Pulmonary artery endothelial cell (primary cell): ENCODE results near the gene CENPN. TPM values are rescaled to one million over a fixed set of nuclear protein-coding genes. Genes with fewer than 3 reads are reported as not detected.

Source experiments
- DNase-seq: peaks from one replicate; pipeline ENCODE4 v3.0.0-alpha.2; 2011; ENCODE audit warnings: low read depth, low spot score
- total RNA-seq: library from RNA; depleted of rRNA; stranded (reverse); fragments of >200 nt; gene quantifications from 2 replicates; pipeline ENCODE4 v1.2.3, GENCODE V29; 2014

CENPN gene
- total RNA-seq, 1 donor from 2014 or later = 43.7 TPM

DNA sequence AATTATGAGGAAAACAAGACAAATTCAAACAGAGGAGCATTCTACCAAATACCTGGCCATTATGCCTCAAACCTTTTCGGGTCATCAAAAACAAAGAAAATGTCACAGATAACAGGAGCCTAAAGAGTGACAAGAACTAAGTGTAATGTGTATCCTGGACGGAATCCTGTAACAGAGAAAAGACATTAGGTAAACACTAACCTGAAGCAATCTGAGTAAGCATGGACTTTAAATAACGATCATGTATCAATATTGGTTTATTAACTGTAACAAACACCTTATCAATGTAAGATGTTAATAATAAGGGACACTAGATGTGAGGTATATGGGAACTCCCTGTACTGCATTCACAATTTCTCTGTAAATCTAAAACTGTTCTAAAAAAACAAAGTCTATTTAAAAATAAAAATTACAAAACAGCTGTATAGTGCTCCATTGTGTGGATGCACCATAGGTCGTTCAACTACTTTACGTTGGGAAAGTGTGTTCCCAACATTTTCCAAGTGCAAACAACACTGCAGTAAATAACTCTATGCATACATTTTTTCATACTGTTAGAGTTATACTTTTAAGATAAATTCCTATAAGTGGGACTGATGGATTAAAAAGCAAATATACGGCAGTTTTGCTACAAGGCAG, 15.1 kb upstream of the CENPN start:
- no peak for DNase-seq

DNA sequence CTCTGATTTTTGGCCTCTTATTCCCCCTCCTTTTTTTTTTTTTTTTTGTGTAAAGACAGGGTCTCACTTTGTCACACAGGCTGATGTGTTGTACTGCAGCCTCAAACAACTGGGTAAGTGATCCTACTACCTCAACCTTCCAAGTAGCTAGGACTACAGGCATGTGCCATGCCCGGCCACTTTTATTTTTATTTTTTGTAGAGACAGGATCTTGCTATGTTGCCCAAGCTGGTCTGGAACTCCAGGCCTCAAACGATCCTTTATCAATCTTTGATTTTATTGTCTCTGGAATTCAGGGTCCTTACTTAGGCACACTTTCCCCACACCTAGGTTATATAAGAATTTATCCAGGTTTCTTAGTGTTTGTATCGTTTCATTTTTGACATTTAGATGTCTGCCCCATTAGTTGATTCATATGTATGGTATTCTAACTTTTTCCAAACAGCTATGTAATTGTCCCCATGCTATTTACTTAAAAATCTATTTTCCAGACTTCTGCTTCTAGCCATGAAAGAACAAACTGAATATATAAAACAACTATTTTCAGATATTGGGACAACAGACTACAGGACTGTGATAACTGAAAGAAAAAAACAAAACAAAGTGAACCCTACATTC, 14.2 kb upstream of the CENPN start:
- no peak for DNase-seq

DNA sequence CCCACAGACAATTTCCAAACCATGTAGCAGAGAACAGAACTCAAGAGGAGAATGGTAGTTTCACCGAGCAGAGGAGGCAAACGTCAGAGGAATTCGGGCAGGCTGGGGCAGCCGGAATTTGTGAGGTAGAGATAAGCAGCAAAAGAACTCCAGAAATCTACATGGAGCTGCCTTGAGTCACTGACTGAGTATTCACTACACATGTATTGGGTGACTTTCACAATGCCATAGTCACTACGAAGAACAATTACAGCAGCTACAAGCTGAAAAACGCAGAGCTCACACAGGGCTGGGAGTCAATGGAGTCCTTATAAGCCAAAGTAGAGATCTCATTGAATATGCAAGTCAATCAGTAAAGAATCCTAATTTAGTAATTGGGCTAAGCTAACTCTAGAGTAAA, 13.7 kb upstream of the CENPN start:
- peak; percentile 74 for DNase-seq

DNA sequence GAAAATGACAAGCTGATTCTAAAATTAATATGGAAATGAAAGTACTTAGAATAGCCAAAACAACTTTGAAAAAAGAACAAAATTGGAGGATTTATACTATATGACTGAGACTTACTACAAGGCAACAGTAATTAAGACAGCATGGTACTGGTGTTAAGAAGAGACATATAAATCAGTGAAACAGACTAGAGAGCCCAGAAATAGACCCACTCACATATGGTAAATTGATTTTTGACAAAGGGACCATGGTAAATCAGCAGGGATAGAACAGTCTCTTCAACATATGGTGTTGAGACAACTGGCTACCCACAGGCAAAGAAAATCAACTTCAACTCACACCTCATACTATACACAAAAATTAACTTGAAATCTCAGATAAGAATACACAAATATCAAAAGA, 13.2 kb upstream of the CENPN start:
- DNase-seq = no peak

DNA sequence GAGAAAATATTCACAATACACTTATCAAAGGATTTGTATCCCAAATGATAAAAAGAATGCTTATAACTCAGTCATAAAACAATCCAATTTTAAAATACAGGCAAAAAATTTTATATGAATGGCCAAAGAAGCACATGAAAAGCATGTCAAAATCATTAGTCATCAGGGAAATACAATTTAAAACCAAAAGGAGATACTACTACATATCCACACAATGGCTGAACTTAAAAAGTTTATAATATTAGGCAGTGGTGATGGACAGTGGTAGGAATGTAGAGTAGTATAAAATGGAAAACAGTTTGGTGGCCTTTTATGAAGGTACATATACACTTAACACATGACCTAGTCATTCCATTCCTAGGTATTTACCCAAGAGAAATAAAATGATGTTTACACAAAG, 12.6 kb upstream of the CENPN start:
- no peak for DNase-seq

DNA sequence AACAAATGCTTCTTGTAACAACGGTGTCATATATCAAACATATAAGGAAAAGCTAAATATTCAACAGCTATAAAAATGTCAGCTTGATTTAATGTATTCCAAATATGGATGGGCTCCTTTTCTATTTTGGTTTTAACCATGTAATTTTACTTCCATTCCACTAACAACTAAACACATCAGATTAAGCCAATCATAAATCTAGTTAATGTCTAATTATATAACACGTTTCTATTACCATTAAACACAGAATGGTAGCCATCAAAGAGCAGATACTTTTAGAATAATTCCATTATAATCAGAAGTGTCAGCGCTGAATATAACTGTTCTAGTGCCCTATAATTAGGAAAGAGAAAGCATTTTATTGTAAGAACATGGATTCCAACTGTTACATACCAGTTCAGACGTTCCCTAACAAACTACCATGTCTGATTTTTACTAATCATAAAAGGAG, 10.3 kb upstream of the CENPN start:
- DNase-seq = no peak

DNA sequence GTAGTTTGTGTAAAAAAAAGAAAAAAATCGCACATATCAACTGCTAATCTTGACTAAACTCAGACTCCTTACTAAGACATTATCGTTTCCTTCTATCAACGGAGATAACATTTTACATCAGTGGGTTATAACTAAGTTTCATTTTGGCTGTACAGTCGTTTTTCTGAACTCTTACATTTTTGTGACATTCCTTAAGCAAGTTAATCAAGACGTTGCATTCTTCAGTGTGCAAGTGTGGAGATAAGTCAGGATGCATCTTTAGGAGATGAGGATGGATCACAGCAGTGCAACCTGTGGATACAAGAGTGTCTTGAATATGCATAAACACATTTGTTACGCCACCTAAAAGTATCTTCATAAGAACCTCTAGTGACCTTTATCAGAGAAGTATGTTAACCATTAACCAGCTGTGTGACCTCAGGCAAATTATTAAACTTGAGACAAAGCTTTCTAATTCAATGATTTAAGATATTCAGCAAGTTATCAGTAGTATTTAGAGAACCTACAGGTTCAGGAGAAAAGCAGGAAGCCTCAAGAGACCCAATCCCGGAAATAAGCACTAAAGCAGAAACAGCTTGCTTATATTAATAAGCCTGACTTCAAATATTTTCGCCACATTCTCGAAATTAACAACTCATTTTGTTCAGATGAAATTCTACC, 9.7 kb upstream of the CENPN start:
- DNase-seq = no peak

DNA sequence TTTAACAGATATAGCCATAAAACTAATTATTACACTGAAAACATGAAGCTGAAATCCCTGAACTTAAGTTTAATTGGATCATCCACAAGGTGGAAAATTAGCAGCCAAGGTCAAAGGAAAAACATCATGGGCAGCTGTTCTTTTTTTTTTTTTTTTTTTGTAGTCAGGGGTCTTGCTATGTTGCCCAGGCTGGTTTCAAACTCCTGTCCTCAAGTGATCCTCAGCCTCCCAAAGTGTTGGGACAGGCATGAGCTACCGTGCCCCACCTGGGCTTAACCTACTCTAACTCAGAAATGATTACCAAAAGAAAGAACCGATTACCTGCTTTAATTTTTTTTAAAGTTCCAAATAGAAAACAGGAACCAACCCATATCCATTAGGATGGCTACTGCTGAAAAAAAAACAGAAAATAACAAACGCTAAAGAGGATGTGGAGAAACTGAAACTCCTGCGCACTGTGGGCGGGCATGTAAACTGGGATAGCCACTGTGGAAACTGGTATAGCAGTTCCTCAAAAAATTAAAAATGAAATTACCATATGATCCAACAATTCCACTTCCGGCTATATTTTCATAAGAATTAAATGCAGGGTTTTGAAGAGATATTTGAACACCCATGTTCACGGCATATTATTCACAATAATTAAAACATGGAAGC, 8.9 kb upstream of the CENPN start:
- no peak for DNase-seq

DNA sequence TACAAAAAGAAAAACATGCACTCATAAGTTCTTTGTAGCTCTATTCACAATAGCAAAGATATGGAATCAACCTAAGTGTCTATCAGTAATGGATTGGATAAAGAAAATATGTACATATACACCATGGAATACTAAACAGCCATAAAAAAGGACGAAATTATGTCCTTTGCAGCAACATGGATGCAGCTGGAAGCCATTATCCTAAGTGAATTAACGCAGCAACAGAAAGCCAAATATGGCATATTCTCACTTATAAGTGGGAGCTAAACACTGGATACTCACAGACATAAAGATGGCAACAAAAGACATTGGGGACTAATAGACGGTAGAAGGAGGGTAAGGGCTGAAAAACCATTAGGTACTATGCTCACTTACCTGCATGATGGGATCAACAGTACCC, 6.1 kb upstream of the CENPN start:
- no peak for DNase-seq

DNA sequence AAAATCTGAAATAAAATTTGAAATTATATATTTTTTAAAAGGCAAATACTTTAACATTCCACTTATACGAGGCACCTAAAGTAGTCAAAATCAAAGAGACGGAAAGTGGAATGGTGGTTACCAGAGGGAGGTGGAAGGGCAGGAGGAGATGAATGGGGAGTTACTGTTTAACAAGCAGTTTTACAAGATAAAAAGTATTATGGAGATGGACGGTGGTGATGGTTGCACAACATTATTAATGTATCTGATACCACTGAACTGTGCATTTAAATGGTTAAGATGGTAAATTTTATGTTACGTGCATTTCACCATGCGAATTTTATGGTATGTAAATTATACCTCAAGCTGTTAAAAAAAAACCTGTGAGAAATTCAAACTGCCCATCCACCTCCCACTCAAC, 5.7 kb upstream of the CENPN start:
- no peak for DNase-seq

DNA sequence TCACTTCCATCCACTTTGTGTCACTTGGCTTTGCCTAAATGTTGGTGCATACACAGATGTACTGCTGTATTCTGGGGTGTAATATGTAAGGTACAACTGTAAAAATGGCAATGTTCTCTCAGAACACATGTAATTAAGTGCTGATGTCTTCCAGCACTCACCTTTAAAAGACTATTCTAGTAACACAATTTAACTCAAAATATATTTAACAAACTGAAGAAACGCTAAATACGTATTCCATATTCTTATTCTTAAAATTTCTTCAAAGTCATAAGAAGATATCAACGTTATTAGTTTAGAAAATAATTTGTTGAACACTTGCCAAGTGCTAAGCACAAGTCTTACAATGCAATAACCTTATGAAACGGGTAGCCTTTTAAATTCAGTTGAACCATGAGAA, 4.0 kb upstream of the CENPN start:
- no peak for DNase-seq

DNA sequence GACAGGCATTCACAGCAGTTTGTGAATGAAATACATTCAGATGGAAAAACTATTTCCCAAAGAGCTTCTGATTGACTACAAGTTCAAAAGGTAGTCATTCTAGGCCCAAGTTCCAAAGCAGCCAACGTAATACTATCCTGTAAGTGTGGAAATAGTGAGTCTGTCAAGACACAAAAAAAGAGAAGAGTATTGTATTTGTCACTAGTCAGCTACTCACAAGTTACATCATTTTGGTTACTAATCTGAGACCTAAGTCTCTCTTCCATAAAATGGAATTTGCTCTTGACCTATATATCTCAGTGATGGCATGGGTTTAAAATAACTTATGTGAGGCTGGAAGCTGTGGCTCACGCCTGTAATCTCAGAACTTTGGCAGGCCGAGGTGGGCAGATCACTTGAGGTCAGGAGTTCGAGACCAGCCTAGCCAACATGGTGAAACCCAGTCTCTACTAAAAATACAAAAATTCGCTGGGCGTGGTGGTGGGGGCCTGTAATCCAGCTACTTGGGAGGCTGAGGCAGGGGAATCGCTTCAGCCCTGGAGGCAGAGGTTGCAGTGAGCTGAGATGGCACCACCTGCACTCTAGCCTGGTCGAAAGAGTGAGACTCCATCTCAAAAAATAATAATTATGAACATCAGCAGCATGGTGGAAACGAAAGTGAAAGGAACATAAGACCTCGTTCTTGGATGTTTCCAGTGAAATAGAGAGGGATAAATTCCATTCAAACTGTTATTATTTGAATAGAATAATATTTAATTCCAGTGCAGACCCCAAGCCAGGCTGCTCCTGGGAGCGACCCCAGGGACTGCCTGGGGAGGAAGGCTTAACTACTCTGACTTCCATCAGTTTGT, 3.2 kb upstream of the CENPN start:
- DNase-seq = no peak

DNA sequence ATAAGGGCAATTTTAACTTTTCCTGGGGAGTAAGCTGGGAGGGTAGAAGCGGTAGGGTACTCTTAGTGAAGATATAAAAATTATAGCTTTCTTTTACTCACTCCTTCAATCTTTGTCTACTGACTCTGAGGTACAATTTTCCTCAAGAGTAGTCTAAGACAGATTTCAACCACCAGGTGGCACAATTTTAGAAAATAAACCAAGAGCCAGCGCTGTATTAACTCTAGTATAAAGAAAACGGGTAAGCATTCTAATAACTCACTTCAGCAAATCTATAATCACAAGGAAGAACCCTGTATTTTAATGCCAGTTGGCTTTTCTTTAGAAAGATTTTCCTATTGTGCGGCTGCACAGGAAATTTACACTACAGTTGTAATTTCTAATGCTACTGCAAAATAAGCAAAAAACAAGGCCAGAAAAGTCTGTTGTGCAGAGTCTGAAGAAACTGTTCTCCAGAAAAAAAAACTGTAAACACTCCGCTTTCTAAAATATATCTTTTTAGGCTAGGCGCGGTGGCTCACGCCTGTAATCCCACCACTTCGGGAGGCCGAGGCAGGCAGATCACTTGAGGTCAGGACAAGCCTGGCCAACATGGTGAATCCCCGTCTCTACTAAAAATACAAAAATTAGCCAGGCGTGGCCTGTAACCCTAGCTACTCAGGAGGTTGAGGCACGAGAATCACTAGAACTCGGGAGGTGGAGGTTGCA, 2.2 kb upstream of the CENPN start:
- DNase-seq = no peak

DNA sequence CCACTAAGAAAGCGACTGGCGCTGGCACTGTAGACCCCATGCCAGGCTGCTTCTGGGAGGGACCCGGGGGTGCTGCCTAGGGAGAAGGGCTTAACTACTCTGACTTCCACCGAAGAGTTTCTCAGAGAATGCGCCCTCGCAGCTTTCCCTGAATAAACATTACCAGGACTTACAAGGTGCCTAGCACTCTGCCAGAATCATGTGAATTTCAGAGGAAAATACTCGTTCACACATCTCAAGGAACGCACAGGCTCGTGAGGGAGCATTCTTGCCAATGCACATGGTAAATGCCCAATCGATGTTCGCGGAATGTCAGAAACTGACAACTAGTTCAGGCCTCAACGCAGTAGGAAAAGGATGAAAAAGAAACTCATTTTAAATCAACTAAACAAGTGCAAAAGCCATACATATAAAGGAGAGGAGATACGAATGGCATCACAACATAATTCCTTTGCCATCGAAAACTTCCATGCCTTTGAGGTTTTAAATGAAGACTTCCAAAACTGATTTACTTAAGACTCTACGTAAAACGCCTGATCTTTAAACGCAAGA, 1.3 kb upstream of the CENPN start:
- DNase-seq = no peak

DNA sequence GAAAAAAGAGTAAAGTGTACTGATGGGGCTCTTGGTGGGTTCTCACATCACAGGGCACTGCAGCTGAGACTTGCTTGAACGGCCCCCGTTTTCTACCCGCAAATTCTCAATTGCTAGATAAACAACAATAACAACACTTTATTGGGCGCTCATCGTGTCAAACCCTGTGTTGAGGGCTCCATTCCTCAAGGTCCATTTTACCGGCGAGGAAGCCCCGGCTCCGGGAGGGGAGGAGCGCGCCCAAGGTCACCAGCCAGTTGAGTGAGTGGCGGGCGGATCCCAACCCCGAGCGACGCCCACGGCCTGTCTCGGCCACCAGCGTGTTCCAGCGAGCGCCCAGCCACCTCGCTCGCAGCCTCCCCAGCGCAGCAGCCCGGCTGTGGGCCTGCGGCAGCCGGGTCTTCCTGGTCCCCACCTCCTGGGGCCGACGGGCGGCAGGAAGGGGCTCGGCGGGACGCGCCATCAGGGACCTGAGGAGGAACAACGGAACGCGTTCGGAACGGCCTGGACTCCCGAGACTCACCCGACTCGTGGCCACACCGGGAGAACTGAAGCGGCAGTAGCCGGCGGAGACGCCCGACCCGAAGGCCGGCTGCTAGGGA, 702 bp upstream of the CENPN start:
- no peak for DNase-seq

DNA sequence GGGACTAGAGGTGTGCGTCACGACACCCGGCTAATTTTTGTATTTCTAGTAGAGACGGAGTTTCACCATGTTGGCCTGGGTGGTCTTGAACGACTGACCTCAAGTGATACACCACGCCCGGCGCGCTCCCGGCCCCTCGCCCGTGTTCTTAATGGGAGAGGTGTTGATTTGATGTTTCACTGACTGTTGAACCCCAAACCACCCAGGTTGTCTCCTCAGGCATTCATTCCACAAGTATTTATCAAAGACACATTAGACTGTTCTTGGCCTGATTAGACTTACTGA, 1.4 kb downstream of the CENPN start:
- no peak for DNase-seq

DNA sequence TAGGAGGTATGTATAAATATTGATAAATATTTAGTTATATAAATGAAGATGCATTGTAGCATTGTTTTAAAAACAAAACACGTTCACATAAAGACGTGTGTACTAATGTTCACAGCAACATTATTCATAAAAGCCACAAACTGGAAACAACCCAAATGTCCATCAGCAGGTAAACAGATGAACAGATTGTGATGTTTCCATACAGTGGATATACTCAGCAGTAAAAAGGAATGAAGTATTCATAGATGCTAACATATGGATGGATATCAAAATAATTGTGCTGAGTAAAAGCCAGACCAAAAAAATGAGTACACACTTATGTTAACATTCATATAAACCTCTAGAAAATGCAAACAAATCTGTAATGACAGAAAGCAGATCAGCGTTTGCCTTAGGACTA, 6.0 kb downstream of the CENPN start:
- no peak for DNase-seq

DNA sequence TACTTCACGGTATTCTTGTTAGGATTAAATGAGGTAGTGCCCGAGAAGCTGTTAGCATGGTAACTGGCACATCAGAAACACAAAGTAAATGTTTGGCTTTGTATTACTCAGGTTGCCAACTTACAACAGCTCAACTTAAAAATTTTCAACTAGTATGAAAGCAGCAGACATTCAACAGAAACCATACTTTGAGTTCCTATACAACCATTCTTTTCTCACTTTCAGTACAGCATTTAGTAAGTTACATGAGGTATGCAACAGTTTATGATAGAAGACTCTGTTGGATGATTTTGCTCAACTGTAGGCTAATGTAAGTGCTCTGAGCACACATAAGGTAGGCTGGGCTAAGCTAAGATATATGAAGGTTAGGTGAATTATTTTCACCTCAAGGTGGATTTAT, 7.7 kb downstream of the CENPN start:
- no peak for DNase-seq

DNA sequence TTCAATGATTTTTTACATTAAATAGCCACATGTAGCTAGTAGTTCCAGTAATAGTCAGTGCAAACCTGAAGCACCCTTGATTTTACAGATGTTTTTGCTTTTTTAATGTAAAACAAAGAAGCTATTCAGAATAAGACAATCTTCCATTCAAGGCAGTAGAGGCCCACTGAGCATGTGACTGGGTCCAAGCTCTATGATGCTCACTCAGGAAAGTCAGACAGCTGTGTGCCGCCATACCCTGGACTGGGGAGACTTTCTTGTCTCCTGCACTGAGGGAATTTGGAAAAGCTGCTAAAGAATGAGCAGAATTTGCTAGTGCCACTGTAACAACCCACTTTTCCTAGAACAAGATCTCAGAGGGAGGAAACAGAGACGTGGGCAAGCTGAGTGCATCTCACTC, 11.5 kb downstream of the CENPN start:
- DNase-seq = no peak

DNA sequence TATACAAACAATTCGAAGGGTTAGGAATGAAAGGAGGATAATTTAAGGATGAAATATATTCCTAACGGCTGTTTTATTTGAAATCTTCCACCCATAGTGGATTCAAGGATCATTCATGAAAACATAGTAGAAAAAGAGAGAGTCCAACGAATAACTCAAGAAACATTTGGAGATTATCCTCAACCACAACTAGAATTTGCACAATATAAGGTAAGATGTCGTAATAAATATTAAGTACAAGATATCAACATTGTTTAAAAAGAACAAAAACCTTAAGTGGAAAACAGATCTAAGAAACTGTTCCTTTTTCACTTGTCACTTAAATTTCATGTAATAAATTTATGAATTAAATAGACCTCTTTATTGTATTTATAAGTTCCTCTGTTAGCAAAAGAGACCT, 19.4 kb downstream of the CENPN start:
- DNase-seq = no peak
